ENCODE results near the gene FEZ2.
"Not testable (repeated sequence)": the region's sequence is repeated elsewhere in the genome, so short reads cannot be mapped to it uniquely, and the experiment has no call there.

GRCh38 chr2:36603629-36604028, 5.7 kb upstream of the FEZ2 start:
- TF ChIP-seq CTCF (optimal IDR thresholded peaks at IDR 0.05 in 1 of 3, IDR thresholded peaks at IDR 0.05 in 1 of 3, conservative IDR thresholded peaks at IDR 0.05 in 1 of 3; ENCODE audit: extremely low read depth in 1 of 3, insufficient read depth in 2 of 3, low read length in 3 of 3); EZH2 (IDR thresholded peaks at IDR 0.05; ENCODE audit: low read length): not testable (repeated sequence)
